GM19351 (cell line): ENCODE results near the gene HOXD1.

Experiments used
- ATAC-seq: cut with Tn5 transposase; IDR thresholded peaks from one replicate; pipeline ENCODE4 v1.9.1; 2021; ENCODE audit warnings: mild to moderate bottlenecking, moderate library complexity; ENCODE audit not compliant: unreplicated experiment

The HOXD1 gene

DNA sequence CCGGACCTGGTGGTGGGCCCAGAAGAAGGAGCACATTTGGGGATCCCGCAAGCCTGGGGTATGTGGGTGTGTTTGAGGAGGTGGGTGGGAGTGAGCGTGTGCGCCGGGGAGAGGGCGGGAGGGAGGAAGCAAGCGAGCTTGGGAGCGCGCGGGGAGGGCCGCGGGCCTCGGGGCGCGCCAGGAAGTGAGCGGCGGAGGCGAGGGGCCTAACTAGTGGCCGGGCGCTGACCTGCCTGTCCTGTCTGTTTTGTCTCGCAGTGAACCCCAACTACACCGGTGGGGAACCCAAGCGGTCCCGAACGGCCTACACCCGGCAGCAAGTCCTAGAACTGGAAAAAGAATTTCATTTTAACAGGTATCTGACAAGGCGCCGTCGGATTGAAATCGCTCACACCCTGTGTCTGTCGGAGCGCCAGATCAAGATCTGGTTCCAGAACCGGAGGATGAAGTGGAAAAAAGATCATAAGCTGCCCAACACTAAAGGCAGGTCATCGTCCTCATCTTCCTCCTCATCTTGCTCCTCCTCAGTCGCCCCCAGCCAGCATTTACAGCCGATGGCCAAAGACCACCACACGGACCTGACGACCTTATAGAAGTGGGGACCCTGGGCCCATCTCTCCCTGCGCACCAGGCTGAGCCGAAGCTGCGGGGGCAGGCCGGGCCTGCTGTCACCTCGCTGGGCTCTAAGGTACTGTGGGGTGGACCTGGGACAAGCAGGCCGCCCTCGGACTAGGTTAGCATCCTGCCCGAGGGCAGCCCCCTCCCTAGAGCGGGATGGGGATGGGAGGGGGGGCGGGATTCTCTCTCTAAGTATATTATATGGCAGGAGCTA is 35.9 kb upstream of the HOXD1 start:
- ATAC-seq: no peak

DNA sequence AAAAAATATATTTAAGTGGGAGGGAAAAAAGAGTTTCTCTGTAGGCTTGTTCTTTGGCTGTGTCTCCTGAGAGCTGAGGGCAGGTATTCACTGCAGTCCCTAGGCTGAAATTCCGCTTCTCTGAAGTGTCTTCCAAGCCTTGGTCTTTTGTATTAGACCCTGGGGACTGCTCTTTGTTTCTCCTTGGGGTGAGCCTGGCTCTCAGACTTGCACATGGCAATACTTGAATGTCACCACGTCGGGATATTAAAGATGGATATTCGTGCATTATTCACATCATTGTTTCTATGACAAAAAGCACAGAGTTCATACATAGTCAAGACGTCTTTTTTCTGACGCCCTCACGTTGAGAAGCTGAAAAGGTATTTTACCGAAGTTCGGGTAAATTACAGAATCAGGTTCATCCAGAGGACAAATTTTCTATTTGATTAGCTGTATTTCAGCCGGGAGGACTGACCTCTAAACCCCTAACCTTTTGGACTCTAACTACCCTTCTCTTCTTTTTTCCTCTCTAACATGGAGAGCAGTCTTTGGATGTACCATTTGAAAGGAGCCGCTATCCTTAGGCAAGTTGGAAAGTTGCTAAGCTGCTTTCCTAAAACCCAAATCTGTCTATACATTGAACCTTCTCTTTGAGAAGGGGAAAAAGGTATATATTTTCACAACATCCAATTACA is 33.8 kb upstream of the HOXD1 start:
- no peak for ATAC-seq

DNA sequence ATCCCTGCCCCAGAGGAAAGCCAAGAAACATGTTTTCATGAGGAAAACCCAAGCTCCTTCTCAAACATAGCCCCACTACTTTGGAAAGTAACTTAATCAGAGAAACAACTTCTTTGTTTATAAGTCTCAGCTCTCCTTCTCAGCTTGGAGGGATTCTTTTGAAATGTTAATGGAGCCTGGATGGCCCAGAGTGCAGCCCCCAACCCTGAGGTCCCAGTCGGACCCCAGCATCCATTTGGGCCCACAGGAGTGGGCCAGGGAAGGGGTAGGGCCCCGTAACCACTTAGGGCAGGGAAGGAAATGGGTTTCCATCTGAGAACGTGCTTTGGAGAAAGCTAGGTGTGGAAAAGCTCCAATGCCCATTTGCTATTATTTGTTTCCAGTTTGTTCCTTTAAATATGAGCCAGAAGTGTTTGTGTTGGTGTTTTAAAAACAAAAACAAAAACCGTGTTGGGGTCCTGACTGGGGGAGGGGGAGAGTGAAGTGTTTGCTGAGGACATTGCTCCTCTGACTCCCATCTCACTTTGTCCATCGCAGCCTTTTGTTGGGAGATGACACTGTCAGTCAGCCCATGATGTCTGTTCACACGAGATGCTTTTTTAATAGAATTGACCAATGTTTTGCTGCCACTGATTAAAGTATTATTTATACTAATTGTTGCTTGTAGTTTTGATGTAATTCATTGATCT is 33.0 kb upstream of the HOXD1 start:
- no peak for ATAC-seq

DNA sequence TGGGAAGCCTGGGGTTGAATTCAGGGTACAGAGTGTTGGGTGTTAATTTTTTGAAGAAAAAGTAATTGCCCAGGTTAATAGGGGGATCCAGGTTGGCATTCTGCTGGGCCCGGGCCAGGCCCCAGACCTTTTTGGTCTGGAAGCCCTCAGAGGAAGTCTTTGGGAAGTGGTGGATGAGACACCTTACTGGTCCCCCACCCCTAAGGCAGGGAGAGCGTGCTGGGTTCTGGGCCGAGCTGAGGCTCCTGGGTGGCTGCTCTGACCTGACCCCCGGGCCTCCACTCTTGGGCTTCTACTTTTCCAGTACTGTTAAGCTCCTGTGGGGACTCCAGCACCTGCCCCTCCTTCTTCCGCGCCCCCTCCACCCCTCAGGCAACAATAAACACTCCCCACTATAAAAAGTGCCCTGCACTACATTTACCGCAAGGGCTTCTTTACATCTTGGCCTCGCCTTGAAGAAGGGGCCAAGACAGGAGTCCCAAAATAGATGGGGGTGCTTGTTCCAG is 32.1 kb upstream of the HOXD1 start:
- ATAC-seq: no peak

DNA sequence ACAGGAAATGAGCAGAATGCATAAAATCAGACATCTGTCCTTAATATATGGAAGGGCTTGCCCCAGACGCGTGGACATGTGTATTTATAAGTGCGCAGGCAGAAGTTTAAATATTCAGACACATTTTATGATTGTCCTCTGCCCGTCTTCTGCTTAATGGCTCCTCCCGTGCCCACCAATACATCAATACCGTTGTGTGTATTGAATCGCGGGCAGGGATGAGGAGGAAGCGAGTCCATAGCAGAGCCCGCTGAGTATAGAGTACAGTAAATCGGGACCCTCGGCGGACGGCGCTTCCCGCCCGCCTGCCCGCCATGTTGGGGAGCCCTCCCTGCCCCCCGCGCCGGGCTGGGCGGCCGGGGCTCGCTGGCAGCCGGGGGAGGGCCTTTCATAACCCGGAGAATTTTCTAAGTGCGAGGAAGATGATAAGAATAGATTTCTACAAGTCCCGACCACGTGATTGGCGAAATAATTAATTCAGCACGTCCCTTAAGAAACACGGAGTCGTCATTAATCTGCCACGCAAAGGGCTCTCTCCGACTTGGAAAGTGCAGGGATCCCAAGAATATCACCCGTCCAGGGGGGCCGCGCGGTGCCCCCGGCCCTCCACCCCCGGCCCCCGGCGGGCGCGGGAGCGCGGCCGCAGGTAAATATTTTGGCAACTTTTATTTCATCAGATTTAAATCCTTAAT is 31.5 kb upstream of the HOXD1 start, which contains the start of gene HOXD3:
Gene HOXD3, plus strand, starts transcription at position 501 of the 692 bp plus-strand sequence. CDS start 11,808 bp downstream, outside the sequence.
- no peak for ATAC-seq

GRCh38 chr2:176157499-176158185 is 30.8 kb upstream of the HOXD1 start:
- ATAC-seq: no peak

DNA sequence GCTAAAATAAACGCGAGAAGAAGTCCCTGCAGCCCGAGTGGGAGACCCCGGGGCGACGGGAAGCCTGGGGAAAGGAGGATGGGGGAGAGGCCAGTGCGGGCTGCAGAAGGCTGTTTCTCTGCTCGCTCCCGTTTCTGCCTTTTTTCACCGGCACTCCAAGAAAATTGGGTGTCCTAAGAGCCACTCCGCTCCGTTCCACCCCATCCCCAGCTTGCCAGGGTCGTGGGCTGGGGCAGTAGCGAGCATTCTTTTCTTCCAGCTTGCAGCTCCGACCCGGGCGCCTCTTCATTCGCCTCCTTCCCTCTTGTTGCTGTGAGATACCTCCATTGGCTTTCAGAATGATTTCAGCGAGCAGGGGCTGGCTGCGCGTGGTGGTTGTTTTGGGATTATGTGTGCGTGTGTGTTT is 30.3 kb upstream of the HOXD1 start:
- no peak for ATAC-seq

DNA sequence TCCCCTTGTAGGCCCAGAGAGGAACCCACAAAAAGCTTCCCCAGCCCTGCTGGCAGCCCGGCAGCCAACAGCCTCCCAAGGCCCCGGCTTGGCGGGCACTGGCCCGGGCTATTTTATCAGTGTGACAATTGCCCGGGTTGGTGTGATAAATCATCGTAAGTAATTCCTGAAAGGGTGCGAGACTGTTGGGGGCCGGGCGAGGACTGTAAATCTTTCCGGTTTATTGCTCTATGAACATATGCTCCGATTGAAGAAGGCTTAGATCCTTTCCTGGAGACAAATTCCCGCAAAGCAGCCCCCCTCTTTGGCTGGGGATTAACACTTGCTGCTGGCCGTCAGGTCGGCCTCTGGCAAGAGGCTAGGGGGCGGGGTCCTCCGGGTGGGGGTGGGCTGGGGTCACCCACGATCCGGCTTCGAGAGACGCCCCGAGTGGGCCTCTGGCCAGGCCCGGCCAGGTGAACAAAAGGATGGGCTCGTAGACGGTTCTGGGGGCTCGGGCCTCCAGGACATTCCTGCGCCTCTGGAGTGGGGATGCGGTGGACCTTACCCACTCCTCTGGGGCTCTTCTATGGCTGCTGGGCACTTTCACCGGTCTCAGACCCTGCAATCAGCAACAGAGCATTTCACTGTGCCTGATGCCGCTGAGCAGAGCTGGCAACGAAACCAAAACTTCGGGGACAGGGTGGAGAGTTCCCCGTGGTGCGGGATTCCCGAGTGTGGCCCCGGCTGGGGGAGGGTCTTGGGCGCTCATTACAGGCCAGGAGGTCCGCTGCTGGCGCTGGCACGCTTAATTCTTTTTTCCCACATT is 29.4 kb upstream of the HOXD1 start:
- ATAC-seq: no peak

DNA sequence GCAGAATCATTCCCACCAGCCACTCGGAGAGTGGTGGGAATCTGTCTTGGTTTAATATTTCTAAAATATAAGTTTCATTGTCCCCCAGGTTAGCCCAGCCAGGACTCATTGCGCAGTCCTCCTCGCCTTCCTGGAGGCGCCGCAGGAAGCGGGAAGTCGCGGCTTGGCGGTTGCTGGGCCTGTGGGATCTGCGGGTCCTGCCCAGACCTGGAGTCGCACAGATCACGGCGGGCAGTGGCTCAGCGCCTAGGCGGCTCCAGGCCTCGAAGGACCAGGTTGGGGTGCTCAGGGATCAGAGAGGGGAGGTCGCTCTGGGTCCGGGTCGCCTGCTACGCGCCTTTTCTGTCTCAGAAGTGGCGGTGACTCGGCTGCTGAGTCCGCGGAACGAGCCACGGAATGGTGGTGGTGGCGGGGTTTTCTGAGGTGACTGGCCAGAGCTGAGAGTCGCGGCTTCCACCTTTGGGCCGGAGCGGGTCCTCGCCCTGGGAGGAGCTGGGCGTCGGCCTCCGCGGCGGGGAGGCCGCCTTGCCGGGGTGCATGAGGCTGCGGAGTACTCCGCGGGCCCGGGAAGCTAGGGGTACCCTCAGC is 28.7 kb upstream of the HOXD1 start:
- no peak for ATAC-seq

- ATAC-seq: no peak
These were observed 28.1 kb upstream of the HOXD1 start for GRCh38 chr2:176160251-176160985.

GRCh38 chr2:176160986-176161824 is 27.3 kb upstream of the HOXD1 start:
- no peak for ATAC-seq

GRCh38 chr2:176161825-176162626 is 26.4 kb upstream of the HOXD1 start:
- ATAC-seq: no peak

- ATAC-seq: no peak
These were observed 25.4 kb upstream of the HOXD1 start for GRCh38 chr2:176162911-176163671.

GRCh38 chr2:176163672-176164056 is 24.8 kb upstream of the HOXD1 start:
- no peak for ATAC-seq

DNA sequence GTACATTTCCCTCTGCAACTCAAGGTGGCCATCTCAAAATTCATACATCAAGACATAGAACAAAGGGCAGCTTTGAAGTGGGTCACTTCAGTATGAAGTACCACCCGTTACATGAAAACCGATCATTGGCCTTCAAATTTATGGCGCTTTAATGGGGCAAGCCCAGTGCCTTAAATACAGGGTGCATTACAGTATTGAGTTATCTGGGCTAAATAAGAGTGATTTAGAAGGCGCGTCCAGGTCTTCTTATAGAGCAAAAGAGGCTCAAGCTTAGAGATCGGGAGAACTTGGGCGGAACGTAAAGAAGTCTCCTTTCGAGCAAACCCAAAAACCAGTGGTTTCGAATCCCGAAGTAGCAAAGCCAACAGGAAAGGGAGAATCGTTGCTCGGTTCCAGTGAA is 24.3 kb upstream of the HOXD1 start:
- no peak for ATAC-seq
